IMR-90 (cell line): Measurements from ENCODE around the gene OR10H5. TPM values are rescaled to one million over a fixed set of nuclear protein-coding genes. Genes with fewer than 3 reads are reported as not detected.

Source experiments
- ATAC-seq: fragments of 200-7000 bp; cut with Tn5 transposase; 2 replicates; pipeline ENCODE4 v1.9.1; 2020; ENCODE audit warnings: low read depth, mild to moderate bottlenecking, moderate library complexity
- BruUV-seq: library from RNA; stranded (reverse); fragments of 400-500 nt; replicated peaks from 2 replicates; lab custom pipeline; 2021; lab: Mats Ljungman, UMichigan
- CTCF ChIA-PET: fragments of 300-600 bp; formaldehyde crosslinking; extraction: SDS; loops from one replicate; lab custom pipeline; 2021; ENCODE audit warnings: antibody characterized with exemption; lab: Yijun Ruan, JAX
- POLR2A ChIA-PET: fragments of 300-600 bp; sonication (Branson Sonifier 250); formaldehyde crosslinking; loops from one replicate; lab custom pipeline; 2022; ENCODE audit warnings: antibody characterized with exemption; ENCODE audit not compliant: unreplicated experiment; lab: Charles Lee
- DNase-seq: peaks from one replicate; pipeline ENCODE4 v3.0.0; 2013
- H2AFZ ChIP-seq: replicated peaks from 2 replicates; pipeline ENCODE3; 2013; ENCODE audit warnings: low read length, mild to moderate bottlenecking; ENCODE audit not compliant: poor library complexity
- H2AK5ac ChIP-seq: 2 replicates; pipeline ENCODE4 v1.6.1; 2013; ENCODE audit warnings: low read depth, low read length, inconsistent platforms
- H2AK9ac ChIP-seq: replicated peaks from 2 replicates; pipeline ENCODE3; 2013; ENCODE audit warnings: mild to moderate bottlenecking, low read depth, low read length, moderate library complexity; ENCODE audit not compliant: poor library complexity
- H2BK120ac ChIP-seq: 2 replicates; pipeline ENCODE4 v1.6.1; 2013; ENCODE audit warnings: low read depth, low read length, inconsistent platforms
- H2BK15ac ChIP-seq: 3 replicates; pipeline ENCODE4 v1.6.1; 2013; ENCODE audit warnings: low read depth, low read length, inconsistent platforms
- H2BK20ac ChIP-seq: 2 replicates; pipeline ENCODE4 v1.6.1; 2013; ENCODE audit warnings: low read depth, mild to moderate bottlenecking, inconsistent platforms, low read length, moderate library complexity
- H2BK5ac ChIP-seq: 2 replicates; pipeline ENCODE4 v1.6.1; 2013; ENCODE audit warnings: mild to moderate bottlenecking, low read depth, low read length, inconsistent platforms; ENCODE audit not compliant: poor library complexity, severe bottlenecking
- H3K14ac ChIP-seq: replicated peaks from 2 replicates; pipeline ENCODE4 v1.6.1; 2013; ENCODE audit warnings: low read depth, low read length, inconsistent platforms
- H3K18ac ChIP-seq: 2 replicates; pipeline ENCODE4 v1.6.1; 2013; ENCODE audit warnings: low read depth, low read length, control low read depth
- H3K23ac ChIP-seq: 2 replicates; pipeline ENCODE4 v1.6.1; 2013; ENCODE audit warnings: low read depth, low read length, inconsistent platforms
- H3K27ac ChIP-seq: 2 replicates; pipeline ENCODE4 v1.5.1; 2013; ENCODE audit warnings: mild to moderate bottlenecking, control low read depth, low read length; ENCODE audit not compliant: insufficient read depth
- H3K27me3 ChIP-seq: 2 replicates; pipeline ENCODE4 v1.6.1; 2013; ENCODE audit warnings: low read length; ENCODE audit not compliant: control insufficient read depth, insufficient read depth
- H3K36me3 ChIP-seq: 2 replicates; pipeline ENCODE4 v1.6.1; 2013; ENCODE audit warnings: low read length, mixed read lengths; ENCODE audit not compliant: control insufficient read depth, insufficient read depth
- H3K4ac ChIP-seq: 2 replicates; pipeline ENCODE4 v1.6.1; 2013; ENCODE audit warnings: low read depth, low read length, inconsistent platforms
- H3K4me1 ChIP-seq: 2 replicates; pipeline ENCODE4 v1.6.1; 2013; ENCODE audit warnings: low read length, mixed read lengths; ENCODE audit not compliant: control insufficient read depth, insufficient read depth
- H3K4me2 ChIP-seq: 2 replicates; pipeline ENCODE4 v1.6.1; 2013; ENCODE audit warnings: low read depth, mild to moderate bottlenecking, control low read depth, low read length, moderate library complexity
- H3K4me3 ChIP-seq: 2 replicates; pipeline ENCODE4 v1.5.1; 2013; ENCODE audit warnings: low read depth, mild to moderate bottlenecking, control low read depth, low read length, moderate library complexity; ENCODE audit not compliant: insufficient read depth
- H3K56ac ChIP-seq: 2 replicates; pipeline ENCODE4 v1.6.1; 2013; ENCODE audit warnings: low read length, inconsistent platforms; ENCODE audit not compliant: insufficient read depth; ENCODE audit errors: extremely low read depth
- H3K79me1 ChIP-seq, 2 experiments: 2 replicates each; pipeline ENCODE4 v1.6.1; 2013; ENCODE audit warnings: low read length in 2 of 2, inconsistent platforms in 1 of 2, low read depth in 1 of 2
- H3K9ac ChIP-seq: 2 replicates; pipeline ENCODE4 v1.6.1; 2013; ENCODE audit warnings: low read depth, low read length, control low read depth
- H3K9me1 ChIP-seq: 2 replicates; pipeline ENCODE4 v1.6.1; 2013; ENCODE audit warnings: low read length, inconsistent platforms; ENCODE audit not compliant: insufficient read depth
- H3K9me3 ChIP-seq: 2 replicates; pipeline ENCODE4 v1.6.1; 2013; ENCODE audit warnings: low read length; ENCODE audit not compliant: control insufficient read depth, insufficient read depth
- H4K20me1 ChIP-seq: 2 replicates; pipeline ENCODE4 v1.6.1; 2013; ENCODE audit warnings: low read length, inconsistent platforms; ENCODE audit not compliant: insufficient read depth
- H4K5ac ChIP-seq: 2 replicates; pipeline ENCODE4 v1.6.1; 2013; ENCODE audit warnings: mild to moderate bottlenecking, low read depth, low read length, control low read depth
- H4K8ac ChIP-seq, 2 experiments: 2 replicates each; pipeline ENCODE4 v1.6.1; 2013; ENCODE audit warnings: low read depth in 2 of 2, low read length in 2 of 2, control low read depth in 1 of 2, inconsistent platforms in 1 of 2
- H4K91ac ChIP-seq: 2 replicates; pipeline ENCODE4 v1.6.1; 2013; ENCODE audit warnings: low read depth, low read length, inconsistent platforms; ENCODE audit not compliant: insufficient read depth
- BHLHE40 ChIP-seq: fragments of 150-350 bp; IDR thresholded peaks from 2 replicates; pipeline ENCODE4 v1.6.1; 2016; ENCODE audit warnings: mild to moderate bottlenecking, low read depth, low read length
- CEBPB ChIP-seq: IDR thresholded peaks from 2 replicates; pipeline ENCODE4 v1.6.1; 2012; ENCODE audit warnings: low read depth, low read length, improper control_type of control experiment
- ELK1 ChIP-seq: fragments of 150-350 bp; IDR thresholded peaks from 2 replicates; pipeline ENCODE4 v1.6.1; 2016; ENCODE audit warnings: low read depth, mild to moderate bottlenecking, low read length, moderate library complexity, borderline replicate concordance
- FOS ChIP-seq: fragments of 150-350 bp; IDR thresholded peaks from 2 replicates; pipeline ENCODE4 v1.6.1; 2016; ENCODE audit warnings: low read depth, low read length
- MAFK ChIP-seq: IDR thresholded peaks from 2 replicates; pipeline ENCODE4 v1.6.1; 2012; ENCODE audit warnings: low read depth, low read length, improper control_type of control experiment
- MAZ ChIP-seq: IDR thresholded peaks from 2 replicates; pipeline ENCODE4 v1.6.1; 2012; ENCODE audit warnings: low read depth, mild to moderate bottlenecking, low read length, improper control_type of control experiment, moderate library complexity, borderline replicate concordance
- MXI1 ChIP-seq: IDR thresholded peaks from 2 replicates; pipeline ENCODE4 v1.6.1; 2012; ENCODE audit warnings: low read depth, mild to moderate bottlenecking, low read length, moderate library complexity, borderline replicate concordance
- NFE2L2 ChIP-seq: fragments of 150-350 bp; IDR thresholded peaks from 2 replicates; pipeline ENCODE4 v1.6.1; 2016; ENCODE audit warnings: low read depth, mild to moderate bottlenecking, low read length
- POLR2A ChIP-seq: IDR thresholded peaks from 2 replicates; pipeline ENCODE4 v1.6.1; 2012; ENCODE audit warnings: mild to moderate bottlenecking, low read depth, low read length
- RAD21 ChIP-seq: IDR thresholded peaks from 2 replicates; pipeline ENCODE4 v1.6.1; 2012; ENCODE audit warnings: low read length, improper control_type of control experiment
- RCOR1 ChIP-seq: IDR thresholded peaks from 2 replicates; pipeline ENCODE4 v1.6.1; 2012; ENCODE audit warnings: mild to moderate bottlenecking, low read length, improper control_type of control experiment; ENCODE audit not compliant: insufficient replicate concordance
- RFX5 ChIP-seq: IDR thresholded peaks from 2 replicates; pipeline ENCODE4 v1.8.0; 2012; ENCODE audit warnings: low read depth, mild to moderate bottlenecking, low read length, moderate library complexity
- SMC3 ChIP-seq: fragments of 150-350 bp; IDR thresholded peaks from 2 replicates; pipeline ENCODE4 v1.6.1; 2016; ENCODE audit warnings: low read depth, mild to moderate bottlenecking, antibody characterized with exemption, low read length, moderate library complexity
- USF2 ChIP-seq: fragments of 150-350 bp; IDR thresholded peaks from 2 replicates; pipeline ENCODE4 v1.6.1; 2017; ENCODE audit warnings: mild to moderate bottlenecking, antibody characterized with exemption, low read length, low read depth
- WGBS, 2 experiments: methylation state at CpG; one replicate each; pipeline versions ENCODE4 v1.1.5 to v1.1.7; 2013; ENCODE audit warnings: missing lambda C conversion rate in 2 of 2; ENCODE audit not compliant: insufficient read length in 1 of 2; ENCODE audit errors: extremely low coverage in 2 of 2; 5-methylcytosine and 5-hydroxymethylcytosine counted together
- dilution Hi-C: fragments of 300-500 bp; cut with HindIII; formaldehyde crosslinking; loops from one replicate; pipeline ENCODE4 v1.14.3; 2018; ENCODE audit warnings: low sequenced_read_pairs; ENCODE audit not compliant: unreplicated experiment
- in situ Hi-C: fragments of 300-500 bp; cut with MboI; formaldehyde crosslinking; loops from 3 replicates; pipeline ENCODE4 v1.14.3; 2019; ENCODE audit warnings: low sequenced_read_pairs, inconsistent platforms, mixed read lengths
- intact Hi-C: fragments of 100-400 bp; cut with micrococcal nuclease; formaldehyde crosslinking; loops from 2 replicates; pipeline ENCODE4 v1.10.0; 2022
- polyA plus RNA-seq, 3 experiments: library from polyadenylated mRNA; depleted of rRNA; stranded (reverse); fragments of >200 nt; gene quantifications; 2 replicates each; pipeline ENCODE4 v1.2.3, GENCODE V29; 2012; ENCODE audit warnings: low replicate concordance in 1 of 3
- total RNA-seq: library from RNA; depleted of rRNA; stranded (reverse); fragments of >200 nt; gene quantifications from 2 replicates; pipeline ENCODE4 v1.2.3, GENCODE V29; 2012

Gene OR10H5
- total and polyA plus RNA-seq, 2 of the 4 experiments (the other 2 are of a cell fraction): not detected

DNA sequence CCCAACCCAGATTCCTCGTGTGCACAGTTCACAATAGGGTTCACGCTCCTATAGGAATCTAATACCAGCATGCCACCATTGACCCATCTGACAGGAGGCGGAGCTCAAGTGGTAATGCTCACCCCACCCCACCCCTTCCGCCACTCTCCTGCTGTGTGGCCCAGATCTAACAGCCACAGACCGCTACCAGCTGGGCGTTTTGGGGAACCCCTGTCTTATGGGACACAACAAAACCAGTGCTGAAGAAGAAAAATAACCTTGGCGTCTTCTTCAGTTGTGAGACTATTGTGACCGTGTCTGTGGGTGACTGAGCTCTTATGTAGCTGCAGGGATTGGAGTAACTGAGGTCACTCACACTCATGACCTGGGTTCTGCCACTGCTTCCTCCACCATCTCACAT, 33.2 kb downstream of the OR10H5 start:
- H3K14ac ChIP-seq: no peak overlapping the region
- H3K36me3 ChIP-seq: no peaks in the 10 kb centered on the region
- no peak overlapping the region for H2AK5ac ChIP-seq
- no peak overlapping the region for H3K23ac ChIP-seq
- H2AFZ ChIP-seq: no peak overlapping the region
- H4K8ac ChIP-seq: no peak overlapping the region
- TF ChIP-seq FOS (no peak), ELK1 (no peak), RCOR1 (no peak), NFE2L2 (no peak), RAD21 (no peak), MAZ (no peak), SMC3 (no peak), POLR2A (no peak), CEBPB (no peak), BHLHE40 (no peak), RFX5 (no peak), USF2 (no peak), MAFK (no peak), MXI1 (no peak)
- no peak overlapping the region for H3K4ac ChIP-seq
- CTCF ChIA-PET: no interaction called here
- H4K5ac ChIP-seq: no peak overlapping the region
- dilution Hi-C loops (no loop called here), intact Hi-C loops (no loop called here), in situ Hi-C loops (no loop called here)
- H3K18ac ChIP-seq: no peak overlapping the region
- DNase-seq (no peak), ATAC-seq (no peak)
- no peak overlapping the region for H3K27ac ChIP-seq
- H3K56ac ChIP-seq: no peak overlapping the region
- H3K27me3 ChIP-seq: no peaks in the 10 kb centered on the region
- 33% methylated on average over 3 of the region's 8 CpGs; no CpG with 5 or more reads in 1 of the 2 experiments for WGBS, 2 experiments
- H4K20me1 ChIP-seq: no peaks in the 10 kb centered on the region
- H3K4me2 ChIP-seq: no peak overlapping the region
- H3K79me1 ChIP-seq: no peaks in the 10 kb centered on the region
- BruUV-seq: no TSS peak
- H3K9me3 ChIP-seq: peaks cover 6% of the 10 kb centered on the region; the same call in 1 of the 2 replicates
- no peak overlapping the region for H2BK20ac ChIP-seq
- no peak overlapping the region for H2AK9ac ChIP-seq
- H3K4me3 ChIP-seq: no peak overlapping the region
- H3K9ac ChIP-seq: no peak overlapping the region
- POLR2A ChIA-PET: no interaction called here
- H3K9me1 ChIP-seq: no peaks in the 10 kb centered on the region
- no peak overlapping the region for H4K91ac ChIP-seq
- H2BK15ac ChIP-seq: no peak overlapping the region
- no peaks in the 10 kb centered on the region for H3K4me1 ChIP-seq
- no peak overlapping the region for H2BK5ac ChIP-seq
- no peak overlapping the region for H2BK120ac ChIP-seq
